RWPE2 (cell line): ENCODE results near the gene NRM.

Experiments used
- ATAC-seq: fragments of 200-7000 bp; cut with Tn5 transposase; 3 replicates; pipeline ENCODE4 v1.9.1; 2021; ENCODE audit warnings: low read depth
- DNase-seq: peaks from one replicate; pipeline ENCODE4 v3.0.0-alpha.2; 2020; ENCODE audit warnings: low spot score
- H3K27ac ChIP-seq: fragments of 450-650 bp; 2 replicates; pipeline ENCODE4 v1.5.1; 2017; ENCODE audit warnings: mild to moderate bottlenecking; ENCODE audit not compliant: poor library complexity, severe bottlenecking
- H3K27me3 ChIP-seq: fragments of 250-450 bp; sonication (Bioruptor Pico); 2 replicates; pipeline ENCODE4 v1.5.1; 2021; ENCODE audit warnings: mild to moderate bottlenecking, moderate library complexity; ENCODE audit not compliant: insufficient read depth, poor library complexity, severe bottlenecking
- H3K36me3 ChIP-seq: fragments of 250-450 bp; sonication (Bioruptor Pico); 2 replicates; pipeline ENCODE4 v1.5.1; 2020; ENCODE audit warnings: low read depth, mild to moderate bottlenecking, moderate library complexity
- H3K4me1 ChIP-seq: fragments of 250-450 bp; sonication (Bioruptor Pico); 2 replicates; pipeline ENCODE4 v1.5.1; 2021; ENCODE audit warnings: mild to moderate bottlenecking, moderate library complexity; ENCODE audit not compliant: insufficient read depth, poor library complexity, severe bottlenecking
- H3K4me3 ChIP-seq: fragments of 250-450 bp; sonication (Bioruptor Pico); 2 replicates; pipeline ENCODE4 v1.5.1; 2021; ENCODE audit warnings: mild to moderate bottlenecking, moderate library complexity; ENCODE audit not compliant: severe bottlenecking
- H3K9me3 ChIP-seq: fragments of 250-450 bp; sonication (Bioruptor Pico); 2 replicates; pipeline ENCODE4 v1.5.1; 2021; ENCODE audit warnings: mild to moderate bottlenecking, moderate library complexity; ENCODE audit not compliant: severe bottlenecking
- TF ChIP-seq, protein P1 (sequence below): fragments of 450-650 bp; IDR thresholded peaks from one replicate; pipeline ENCODE4 v1.5.1; 2017; ENCODE audit warnings: mild to moderate bottlenecking, moderate library complexity; ENCODE audit not compliant: poor library complexity, severe bottlenecking

NRM gene

DNA sequence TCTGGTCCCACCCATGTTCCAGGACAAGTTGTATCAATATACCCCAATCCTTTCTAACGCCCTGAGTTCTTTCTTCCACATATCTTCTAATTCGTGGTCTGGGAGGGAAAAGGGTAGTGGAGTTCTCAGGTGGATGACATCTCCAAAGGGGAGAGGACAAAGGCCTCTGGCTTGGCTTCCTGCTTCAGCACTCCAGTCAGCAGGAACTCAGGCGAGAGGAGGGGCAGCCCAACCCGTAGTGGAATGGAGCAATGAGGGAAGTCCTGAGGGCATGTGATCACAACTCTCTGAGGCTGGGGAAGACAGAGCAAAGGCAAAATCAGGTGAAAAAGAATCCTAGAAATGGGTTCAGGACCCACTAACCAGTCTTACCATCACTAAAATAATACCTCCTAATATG lies 9.6 kb upstream of the NRM start:
- H3K4me3 ChIP-seq = no peak overlapping the region
- H3K9me3 ChIP-seq = no peaks in the 10 kb centered on the region
- H3K36me3 ChIP-seq = peaks cover 34% of the 10 kb centered on the region
- H3K4me1 ChIP-seq = peaks cover 5% of the 10 kb centered on the region
- DNase-seq = no peak
- TF ChIP-seq, protein P1, sequence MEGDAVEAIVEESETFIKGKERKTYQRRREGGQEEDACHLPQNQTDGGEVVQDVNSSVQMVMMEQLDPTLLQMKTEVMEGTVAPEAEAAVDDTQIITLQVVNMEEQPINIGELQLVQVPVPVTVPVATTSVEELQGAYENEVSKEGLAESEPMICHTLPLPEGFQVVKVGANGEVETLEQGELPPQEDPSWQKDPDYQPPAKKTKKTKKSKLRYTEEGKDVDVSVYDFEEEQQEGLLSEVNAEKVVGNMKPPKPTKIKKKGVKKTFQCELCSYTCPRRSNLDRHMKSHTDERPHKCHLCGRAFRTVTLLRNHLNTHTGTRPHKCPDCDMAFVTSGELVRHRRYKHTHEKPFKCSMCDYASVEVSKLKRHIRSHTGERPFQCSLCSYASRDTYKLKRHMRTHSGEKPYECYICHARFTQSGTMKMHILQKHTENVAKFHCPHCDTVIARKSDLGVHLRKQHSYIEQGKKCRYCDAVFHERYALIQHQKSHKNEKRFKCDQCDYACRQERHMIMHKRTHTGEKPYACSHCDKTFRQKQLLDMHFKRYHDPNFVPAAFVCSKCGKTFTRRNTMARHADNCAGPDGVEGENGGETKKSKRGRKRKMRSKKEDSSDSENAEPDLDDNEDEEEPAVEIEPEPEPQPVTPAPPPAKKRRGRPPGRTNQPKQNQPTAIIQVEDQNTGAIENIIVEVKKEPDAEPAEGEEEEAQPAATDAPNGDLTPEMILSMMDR = no peak
- H3K27me3 ChIP-seq = no peaks in the 10 kb centered on the region
- H3K27ac ChIP-seq = no peak overlapping the region
- ATAC-seq = peak; percentile 63

DNA sequence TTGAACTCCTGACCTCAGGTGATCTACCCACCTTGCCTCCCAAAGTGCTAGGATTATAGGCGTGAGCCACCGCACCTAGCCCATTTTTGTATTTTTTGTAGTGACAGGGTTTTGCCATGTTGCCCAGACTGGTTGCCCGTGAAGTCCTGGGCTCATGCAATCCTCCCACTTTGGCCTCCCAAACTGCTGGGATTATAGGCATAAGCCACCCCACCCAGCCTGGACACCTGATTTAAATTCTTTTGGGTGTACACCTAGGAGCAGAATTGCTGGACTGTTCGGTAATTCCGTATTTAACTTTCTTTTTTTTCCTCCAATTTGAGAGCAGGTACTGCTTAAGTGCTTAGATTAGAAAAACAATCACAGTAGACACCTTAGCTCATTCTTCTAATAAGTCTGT lies 5.6 kb upstream of the NRM start:
- Histone ChIP-seq H3K27ac (peak overlapping the region; percentile 66), H3K27me3 (no peaks in the 10 kb centered on the region), H3K4me3 (no peak overlapping the region), H3K9me3 (no peaks in the 10 kb centered on the region), H3K36me3 (peaks cover 14% of the 10 kb centered on the region), H3K4me1 (peaks cover 15% of the 10 kb centered on the region)
- TF ChIP-seq, protein P1 = no peak
- no peak for DNase-seq
- ATAC-seq = no peak

DNA sequence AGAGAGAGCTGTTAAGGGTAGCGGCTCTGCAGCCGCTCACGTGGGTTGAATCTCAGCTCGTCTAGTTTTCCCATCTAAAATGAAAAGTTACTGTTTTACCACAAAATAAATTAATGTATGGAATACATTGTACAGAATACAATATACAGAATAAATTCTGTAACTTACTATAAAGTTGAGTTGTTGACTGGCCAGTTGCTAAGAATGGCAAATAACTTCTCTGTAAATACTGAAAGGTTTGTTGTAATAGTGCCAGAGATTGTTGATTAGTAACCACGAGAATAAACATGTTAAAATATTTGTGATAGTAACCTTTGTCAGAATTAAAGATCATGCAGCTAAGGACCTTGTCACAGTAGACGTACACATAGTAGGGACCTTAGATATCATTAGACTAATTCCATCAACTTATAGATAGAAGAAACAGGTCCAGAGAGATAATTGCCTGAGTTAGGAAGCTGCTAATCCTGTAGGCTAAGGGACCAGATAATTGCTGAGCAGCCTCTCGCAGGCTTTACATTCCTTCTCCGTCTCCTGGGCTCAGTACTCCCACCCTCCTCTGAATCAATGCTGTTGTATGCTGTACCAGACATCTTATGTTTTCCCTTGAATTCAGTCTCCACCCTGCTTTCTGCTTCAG lies 544 bp upstream of the NRM start:
- Histone ChIP-seq H3K4me3 (peak overlapping the region; percentile 58), H3K9me3 (no peaks in the 10 kb centered on the region), H3K4me1 (peaks cover 19% of the 10 kb centered on the region), H3K36me3 (no peaks in the 10 kb centered on the region), H3K27ac (peak overlapping the region; percentile 95), H3K27me3 (no peaks in the 10 kb centered on the region)
- no peak for DNase-seq
- no peak for ATAC-seq
- TF ChIP-seq, protein P1 = no peak

DNA sequence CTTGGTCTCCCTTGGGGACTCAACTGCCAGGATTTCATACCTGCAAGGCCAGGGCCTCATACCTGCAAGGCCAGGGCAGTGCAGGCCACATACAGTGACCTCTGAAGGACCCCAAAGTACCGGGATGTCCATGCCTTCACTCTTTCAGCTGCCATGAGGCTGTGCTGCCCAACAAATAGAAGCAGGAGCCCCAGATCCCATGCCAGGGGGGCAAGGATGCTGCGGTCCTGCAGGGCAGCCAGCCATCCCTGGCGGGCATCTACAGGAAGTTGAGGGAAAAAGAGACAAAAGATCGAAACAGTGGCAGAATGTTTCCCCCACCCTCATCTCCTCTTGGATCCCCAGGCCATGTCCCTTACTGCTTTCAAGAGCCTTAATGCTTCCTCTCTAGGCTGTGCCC lies 799 bp downstream of the NRM start:
- Histone ChIP-seq H3K27ac (peak overlapping the region; percentile 95), H3K9me3 (no peaks in the 10 kb centered on the region), H3K36me3 (peaks cover 8% of the 10 kb centered on the region), H3K27me3 (no peaks in the 10 kb centered on the region), H3K4me1 (peaks cover 11% of the 10 kb centered on the region), H3K4me3 (peak overlapping the region; percentile 58)
- no peak for DNase-seq
- TF ChIP-seq, protein P1 = no peak
- ATAC-seq = no peak
